GM21786 (cell line): ENCODE results near the gene NCR3LG1.

ENCODE experiments used
- ATAC-seq: cut with Tn5 transposase; IDR thresholded peaks from one replicate; pipeline ENCODE4 v1.9.1; 2021; ENCODE audit not compliant: unreplicated experiment

NCR3LG1 gene

DNA sequence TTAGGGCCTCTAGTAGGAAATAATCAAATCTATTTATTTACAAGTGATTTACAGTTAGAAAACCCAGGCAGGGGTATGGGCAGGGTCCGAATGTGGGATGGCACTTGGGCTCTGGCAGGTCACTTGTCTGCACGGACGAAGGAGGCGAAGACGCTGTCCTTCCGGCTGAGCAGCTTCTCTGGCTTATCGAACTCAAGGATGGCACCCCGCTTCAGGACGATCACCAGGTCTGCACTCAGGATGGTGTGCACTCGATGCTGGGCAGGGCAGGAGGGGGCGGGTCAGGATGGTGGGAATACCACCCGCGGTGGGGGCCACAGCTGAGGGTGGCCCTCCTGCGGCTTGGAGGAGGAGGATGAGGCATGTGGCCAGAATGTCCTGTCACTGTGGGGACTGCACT is 41.3 kb downstream of the NCR3LG1 start:
- ATAC-seq = no peak

DNA sequence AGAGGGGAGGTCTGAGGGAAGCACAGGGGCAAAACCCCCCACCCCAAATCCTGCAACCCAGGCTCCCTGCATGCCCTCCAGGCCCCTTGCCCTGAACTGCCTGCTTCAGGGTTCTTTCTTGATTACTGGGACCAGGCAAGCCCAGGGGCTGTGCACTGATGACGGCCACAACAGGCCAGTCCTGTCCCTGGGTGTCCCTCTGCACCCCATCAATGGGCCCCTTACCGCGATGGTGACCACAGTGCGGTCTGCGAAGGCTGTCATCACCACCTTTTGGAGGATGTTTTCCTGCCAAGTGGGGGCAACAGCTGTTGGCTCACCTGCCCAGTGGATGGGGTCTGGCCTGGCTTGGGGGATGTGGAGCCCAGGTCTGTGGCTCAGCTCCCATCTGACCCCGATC is 41.9 kb downstream of the NCR3LG1 start:
- ATAC-seq = no peak

DNA sequence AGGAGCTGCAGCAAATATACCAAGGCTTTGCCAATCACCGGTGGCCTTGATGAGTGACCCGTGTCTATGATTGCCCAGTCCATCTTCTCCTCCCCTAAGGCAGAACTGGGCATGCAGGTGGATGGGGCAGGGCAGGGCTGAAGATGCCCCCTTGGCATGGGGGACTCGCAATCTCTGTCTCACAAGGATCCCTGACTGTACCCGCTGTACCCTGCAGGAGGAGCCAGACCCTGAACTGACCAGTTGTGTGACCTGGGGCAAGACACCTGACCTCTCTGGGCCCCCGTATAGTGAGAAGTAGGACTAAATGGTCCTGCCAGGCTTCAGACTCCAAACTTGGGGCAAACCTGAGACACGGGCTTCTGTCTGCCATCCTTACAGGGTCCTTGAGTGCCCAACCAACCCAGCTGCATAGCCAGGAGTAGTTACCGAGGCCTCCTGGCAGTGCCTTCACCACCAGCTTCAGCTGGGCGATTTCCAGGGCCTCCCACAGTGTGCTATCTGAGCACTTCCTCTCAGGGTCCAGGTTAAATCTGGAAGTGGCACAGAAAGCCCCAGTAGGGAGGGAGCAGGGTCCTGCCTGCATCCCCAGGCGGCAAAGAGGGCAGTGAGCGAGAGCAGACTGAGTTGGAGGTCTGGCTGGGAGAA is 43.3 kb downstream of the NCR3LG1 start:
- ATAC-seq = no peak

DNA sequence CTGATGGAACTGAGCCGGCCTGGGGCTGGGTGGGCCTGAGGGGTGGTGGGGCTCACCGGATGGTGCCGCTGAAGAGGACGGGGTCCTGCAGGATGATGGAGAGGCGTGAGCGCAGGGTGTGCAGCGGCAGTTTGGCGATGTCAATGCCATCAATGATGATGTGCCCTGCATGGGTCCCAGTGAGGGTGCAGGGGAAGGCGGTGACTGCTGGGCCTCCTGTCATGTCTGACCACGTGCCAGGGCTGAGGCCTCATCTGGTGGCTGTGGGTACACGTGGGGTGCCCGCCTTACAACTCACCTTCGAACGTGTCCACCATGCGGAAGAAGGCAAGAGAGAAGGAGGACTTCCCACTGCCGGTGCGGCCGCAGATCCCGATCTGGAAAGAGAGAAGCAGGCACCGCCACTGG is 44.0 kb downstream of the NCR3LG1 start:
- no peak for ATAC-seq

DNA sequence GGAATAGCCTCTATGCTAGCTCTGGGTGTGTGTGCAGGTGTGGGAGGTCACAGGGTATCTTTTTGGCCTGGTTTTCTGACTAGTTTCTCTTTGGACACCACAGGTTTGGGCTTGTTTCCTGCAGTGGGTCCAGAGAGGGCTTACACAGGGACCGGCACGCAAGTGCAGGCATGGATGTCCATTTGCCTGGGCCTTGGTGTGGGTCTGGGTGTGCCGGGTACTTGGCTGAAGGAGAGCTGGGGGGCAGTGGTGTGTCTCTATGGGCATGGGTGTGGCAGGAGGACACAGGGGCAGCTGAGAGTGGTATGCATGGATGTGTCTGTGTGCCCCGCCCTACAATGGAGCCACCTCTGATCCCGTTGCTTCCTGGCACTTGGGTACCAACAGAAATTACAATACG is 44.4 kb downstream of the NCR3LG1 start:
- ATAC-seq = no peak

DNA sequence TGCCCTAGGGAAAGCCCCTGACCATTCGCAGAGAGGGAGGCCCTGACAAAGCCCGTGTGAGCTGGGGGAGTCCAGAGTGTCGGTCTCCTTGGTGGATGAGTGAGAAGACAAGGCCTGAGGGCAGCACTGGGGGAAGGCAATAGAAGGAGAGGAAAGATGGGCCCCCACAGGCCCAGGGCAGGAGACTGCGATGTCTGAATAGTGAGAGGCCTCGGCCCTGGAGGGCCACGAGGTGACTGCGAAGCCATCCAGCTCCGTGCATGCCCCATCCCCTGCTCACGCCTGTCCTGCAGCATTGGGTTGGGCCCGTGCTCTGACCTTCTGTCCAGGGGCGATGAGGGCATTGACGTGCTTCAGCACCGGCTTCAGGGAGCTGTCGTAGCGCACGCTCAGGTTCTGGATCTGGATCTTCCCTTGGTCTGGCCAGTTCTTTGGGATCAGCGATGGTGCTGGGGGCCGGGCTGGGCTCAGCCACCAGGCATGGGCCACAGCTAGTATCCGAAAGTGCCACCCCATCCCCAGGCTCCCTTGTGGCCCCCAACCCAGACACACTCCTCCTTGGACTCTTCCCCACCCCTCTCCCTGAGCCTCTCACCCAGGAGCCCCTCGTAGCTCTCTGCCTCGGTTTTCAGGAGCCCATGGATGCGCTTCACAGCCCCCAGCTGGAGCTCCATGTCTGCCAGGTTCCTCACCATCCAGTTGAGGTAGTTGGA is 45.2 kb downstream of the NCR3LG1 start:
- no peak for ATAC-seq

- no peak for ATAC-seq
Measured at GRCh38 chr11:17397311-17398002, 45.9 kb downstream of the NCR3LG1 start.

- ATAC-seq = no peak
Measured at GRCh38 chr11:17399236-17399635, 47.6 kb downstream of the NCR3LG1 start.

GRCh38 chr11:17400048-17400775 is 48.6 kb downstream of the NCR3LG1 start:
- peak; percentile 60 for ATAC-seq

DNA sequence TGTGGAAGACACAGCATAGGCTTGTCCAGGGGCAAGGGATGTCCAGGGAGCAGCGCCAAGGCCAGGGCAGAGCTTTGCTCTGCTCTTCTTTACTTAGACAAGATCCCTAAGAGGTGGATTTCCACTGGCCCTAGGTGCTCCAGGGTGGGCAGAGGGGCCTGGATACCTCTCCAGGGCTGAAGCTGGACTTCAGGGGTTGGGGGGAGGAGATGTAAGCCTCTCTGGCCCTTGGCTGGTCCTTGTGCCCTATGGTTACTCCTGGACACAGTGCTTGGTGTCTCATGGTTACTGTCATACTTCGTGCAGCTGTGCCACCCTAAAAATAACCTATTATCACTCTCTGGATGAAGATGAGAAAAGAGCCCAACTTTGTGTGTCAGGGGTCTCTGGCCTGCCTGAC is 49.7 kb downstream of the NCR3LG1 start:
- ATAC-seq = no peak

DNA sequence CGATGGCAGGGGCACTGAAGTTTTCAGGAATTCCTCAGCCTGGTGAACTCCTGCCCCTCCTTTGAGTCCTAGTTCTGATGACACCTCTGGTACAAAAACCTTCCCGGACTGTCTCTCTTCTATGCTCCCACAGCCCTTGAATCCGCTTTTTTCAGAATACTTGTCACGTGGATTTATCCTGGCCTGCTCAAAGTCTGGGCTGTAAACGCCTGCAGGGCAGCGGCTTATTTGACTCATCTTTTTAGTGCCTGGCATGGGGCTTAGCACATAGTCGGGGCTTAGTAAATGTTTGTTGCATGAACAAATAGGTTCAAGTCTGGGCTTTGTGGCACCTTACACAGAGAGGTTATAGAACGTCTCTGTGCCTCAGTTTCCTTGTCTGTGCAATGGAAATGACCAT is 50.2 kb downstream of the NCR3LG1 start:
- no peak for ATAC-seq

DNA sequence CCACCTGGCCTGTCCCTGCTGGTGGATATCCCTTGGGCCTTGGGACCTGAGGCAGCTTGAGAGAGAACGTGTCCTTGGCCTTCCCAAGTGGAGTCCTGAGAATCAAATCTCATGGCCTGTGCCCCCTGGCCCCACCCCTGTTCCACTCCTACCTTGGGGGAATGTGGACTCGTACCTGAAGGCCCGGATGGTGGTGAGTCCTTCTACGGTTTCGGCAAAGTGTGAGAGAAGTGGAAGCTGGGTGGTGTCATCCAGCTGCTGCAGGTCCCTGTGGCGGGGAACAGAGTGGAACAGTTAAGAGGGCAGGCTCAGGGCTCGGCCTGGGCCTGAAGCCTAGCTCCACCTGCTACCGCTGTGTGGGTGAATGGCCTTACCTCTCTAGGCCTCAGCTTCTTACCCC is 50.9 kb downstream of the NCR3LG1 start:
- ATAC-seq = no peak

GRCh38 chr11:17403980-17404759 is 52.6 kb downstream of the NCR3LG1 start:
- no peak for ATAC-seq

DNA sequence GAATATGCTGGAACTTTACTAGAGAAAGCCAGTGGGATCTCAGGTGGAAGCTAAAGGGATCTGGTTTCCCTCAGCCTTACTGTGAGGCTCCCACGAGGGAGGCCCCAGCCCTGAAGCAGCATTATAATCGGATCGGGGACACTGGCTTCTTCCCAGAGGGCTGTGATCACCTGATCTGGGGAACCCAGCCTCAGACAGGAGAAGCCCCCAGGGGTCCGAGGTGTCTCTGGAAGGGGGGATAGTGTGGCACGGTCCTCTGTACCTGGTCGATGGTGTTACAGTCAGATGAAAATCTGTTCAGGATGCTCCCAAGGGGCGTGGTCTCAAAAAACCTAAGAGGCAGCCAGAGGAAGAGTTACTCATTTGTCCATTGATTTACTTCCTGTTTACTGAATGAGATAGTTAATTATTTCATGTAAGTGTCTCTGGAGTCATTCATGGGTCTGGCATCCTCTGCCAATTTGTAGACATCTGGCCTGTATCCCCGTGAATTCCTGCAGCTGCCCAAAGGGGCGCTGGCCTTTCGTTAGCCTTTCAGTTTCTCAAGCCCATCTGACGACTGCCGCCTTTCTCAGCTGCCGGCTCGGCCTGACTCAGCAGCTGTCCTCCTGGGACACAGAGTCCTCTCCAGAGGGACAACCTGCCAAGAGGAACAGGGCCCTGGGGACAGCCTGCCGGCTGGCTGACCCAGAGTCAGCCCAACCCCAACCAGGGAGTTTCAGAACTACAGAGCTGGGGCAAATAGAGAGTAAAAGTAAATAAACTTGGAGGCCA is 53.8 kb downstream of the NCR3LG1 start:
- peak; percentile 66 for ATAC-seq

DNA sequence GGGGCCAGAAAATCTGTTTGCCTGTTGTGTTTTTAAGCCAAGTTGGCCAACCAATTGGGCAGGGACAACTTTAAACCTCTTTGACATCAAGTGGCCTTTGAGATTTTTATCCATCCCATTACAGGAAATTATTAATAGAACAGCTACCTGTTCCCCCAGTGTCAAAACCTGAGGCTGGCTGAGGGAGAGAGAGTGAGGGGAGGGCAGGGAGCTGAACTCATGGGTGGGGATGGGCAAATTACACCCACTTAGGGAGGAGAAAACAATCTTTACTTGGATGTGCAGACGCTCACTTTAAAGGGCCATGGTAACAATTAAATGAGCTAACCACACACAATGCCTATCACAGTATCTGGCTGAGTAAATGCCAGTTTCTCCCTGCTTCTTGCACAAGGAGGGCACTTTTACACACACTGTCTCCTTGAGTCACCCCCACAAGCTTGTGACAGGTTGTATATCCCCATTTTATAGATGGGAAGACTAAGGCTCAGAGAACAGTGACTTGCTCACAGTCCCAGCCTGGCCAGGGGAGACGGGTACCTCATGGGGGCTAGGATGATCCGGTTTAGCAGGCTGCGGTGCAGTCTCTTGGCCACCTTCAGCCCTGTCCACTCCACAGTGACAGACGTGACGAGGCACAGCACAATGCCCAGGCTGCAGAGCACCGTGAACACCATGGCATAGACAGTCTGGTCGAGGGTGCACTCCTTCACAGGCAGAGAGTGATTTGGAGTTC is 54.6 kb downstream of the NCR3LG1 start:
- no peak for ATAC-seq

GRCh38 chr11:17406818-17407149 is 55.2 kb downstream of the NCR3LG1 start:
- ATAC-seq = no peak

DNA sequence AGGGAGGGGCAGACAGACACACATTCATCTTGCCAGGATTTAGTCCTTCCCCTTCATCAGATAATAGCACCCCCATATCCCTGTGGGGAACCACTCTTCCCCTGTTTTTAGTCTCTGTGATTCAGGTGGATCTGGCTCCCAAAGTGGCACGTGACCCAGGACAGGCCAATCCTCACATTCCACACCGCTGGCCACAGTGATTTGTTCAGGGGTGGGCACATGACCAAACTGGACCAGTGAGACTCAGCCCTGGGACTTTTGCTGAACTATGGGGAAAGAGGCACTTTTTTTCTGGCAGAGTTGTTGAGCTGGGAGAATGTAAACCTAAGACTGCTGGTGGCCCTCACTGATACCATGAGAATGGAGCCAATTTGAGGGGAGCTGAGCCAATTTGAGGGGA is 56.0 kb downstream of the NCR3LG1 start:
- ATAC-seq = no peak

DNA sequence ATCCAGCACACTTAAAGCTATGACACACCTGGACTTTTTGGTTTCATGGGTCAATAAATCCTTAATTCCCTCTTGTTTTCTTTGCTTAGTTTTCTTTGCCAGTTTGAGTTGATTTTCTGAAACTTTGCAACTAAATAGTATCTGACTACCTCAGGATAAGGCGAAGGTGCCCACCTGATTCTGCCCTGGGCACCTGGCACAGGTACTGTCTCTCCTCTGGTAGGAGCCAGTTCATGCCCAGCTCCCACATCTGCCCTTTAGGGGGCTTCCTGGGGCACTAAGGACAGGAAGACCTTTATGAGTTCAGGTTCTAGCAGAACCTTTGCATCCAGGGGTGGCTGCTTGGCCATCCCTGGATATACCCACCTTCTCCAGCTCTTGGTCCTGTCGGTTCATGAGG is 56.4 kb downstream of the NCR3LG1 start:
- no peak for ATAC-seq

- ATAC-seq = no peak
Measured at GRCh38 chr11:17408641-17409040, 57.0 kb downstream of the NCR3LG1 start.
